Effector memory CD4-positive, alpha-beta T cell (primary cell): ENCODE data around the gene NOD1.
"Not testable (repeated sequence)": the region's sequence is repeated elsewhere in the genome, so short reads cannot be mapped to it uniquely, and the experiment has no call there.

Source experiments
- DNase-seq, 3 donors: peaks; one replicate each; pipeline ENCODE4 v3.0.0-alpha.2; 2020
- H3K27ac ChIP-seq: 2 replicates; pipeline ENCODE4 v1.7.0; 2013; ENCODE audit warnings: mild to moderate bottlenecking, low read length, moderate library complexity; ENCODE audit not compliant: insufficient read depth, poor library complexity, severe bottlenecking
- H3K27me3 ChIP-seq: replicated peaks from 2 replicates; pipeline ENCODE4 v1.7.0; 2013; ENCODE audit warnings: mild to moderate bottlenecking, low read length; ENCODE audit not compliant: insufficient read depth, control insufficient read depth, poor library complexity, severe bottlenecking
- H3K36me3 ChIP-seq: 2 replicates; pipeline ENCODE4 v1.7.0; 2013; ENCODE audit warnings: mild to moderate bottlenecking, low read length, moderate library complexity; ENCODE audit not compliant: control insufficient read depth, insufficient read depth
- H3K4me1 ChIP-seq: 2 replicates; pipeline ENCODE4 v1.7.0; 2013; ENCODE audit warnings: low read length, mild to moderate bottlenecking; ENCODE audit not compliant: control insufficient read depth, insufficient read depth, poor library complexity, severe bottlenecking
- H3K4me3 ChIP-seq: 2 replicates; pipeline ENCODE4 v1.7.0; 2013; ENCODE audit warnings: low read length, low read depth, mild to moderate bottlenecking; ENCODE audit not compliant: insufficient read depth, poor library complexity, severe bottlenecking
- H3K9me3 ChIP-seq: 2 replicates; pipeline ENCODE4 v1.7.0; 2013; ENCODE audit warnings: mild to moderate bottlenecking, low read length, moderate library complexity; ENCODE audit not compliant: control insufficient read depth

Gene NOD1

DNA sequence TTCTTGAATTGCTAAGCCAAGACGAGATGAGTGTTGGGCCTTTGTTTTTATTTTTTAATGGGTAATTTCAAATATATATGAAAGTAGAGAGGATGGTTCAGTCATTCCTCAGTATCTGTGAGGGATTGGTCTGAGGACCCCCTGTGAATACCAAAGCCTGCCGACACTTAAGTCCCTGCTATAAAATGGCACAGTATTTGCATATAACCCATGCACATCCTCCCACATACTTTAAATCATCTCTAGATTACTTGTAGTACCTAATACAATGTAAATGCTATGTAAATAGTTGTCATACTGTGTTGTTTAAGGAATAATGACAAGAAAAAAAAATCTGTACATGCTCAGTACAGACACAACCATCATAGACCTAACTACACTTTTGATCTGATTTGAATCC is 73.4 kb downstream of the NOD1 start:
- no peak for DNase-seq
- Histone ChIP-seq H3K4me1 (no peaks in the 10 kb centered on the region), H3K36me3 (no peaks in the 10 kb centered on the region)

DNA sequence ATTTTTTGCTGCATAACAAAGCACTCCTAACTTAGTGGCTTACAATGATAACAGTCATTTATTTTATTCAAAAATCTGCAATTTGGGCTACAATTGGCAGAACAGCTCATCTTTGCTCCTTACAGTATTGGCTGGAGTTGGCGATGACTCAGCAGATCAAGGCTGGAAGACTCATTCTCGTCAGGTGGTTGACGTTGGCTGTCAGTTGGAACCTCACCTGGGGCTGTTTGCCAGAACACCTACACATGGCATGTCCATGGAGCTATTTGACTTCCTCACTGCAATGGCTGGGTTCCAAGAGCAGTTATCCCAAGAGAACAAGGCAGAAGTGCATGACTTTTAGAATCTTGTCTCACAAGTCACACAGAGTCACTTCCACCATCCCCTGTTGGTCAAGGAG is 75.1 kb downstream of the NOD1 start:
- no peak overlapping the region for H3K4me3 ChIP-seq
- H3K27me3 ChIP-seq, result no peaks in the 10 kb centered on the region
- no peaks in the 10 kb centered on the region for H3K9me3 ChIP-seq
- no peak for DNase-seq
- H3K36me3 ChIP-seq, result no peaks in the 10 kb centered on the region
- H3K27ac ChIP-seq, result no peak overlapping the region
- no peaks in the 10 kb centered on the region for H3K4me1 ChIP-seq

More for the DNA sequence above, 73.4 kb downstream of the NOD1 start:
- Histone ChIP-seq H3K4me3 (no peak overlapping the region), H3K27me3 (no peaks in the 10 kb centered on the region), H3K27ac (no peak overlapping the region), H3K9me3 (no peaks in the 10 kb centered on the region)

DNA sequence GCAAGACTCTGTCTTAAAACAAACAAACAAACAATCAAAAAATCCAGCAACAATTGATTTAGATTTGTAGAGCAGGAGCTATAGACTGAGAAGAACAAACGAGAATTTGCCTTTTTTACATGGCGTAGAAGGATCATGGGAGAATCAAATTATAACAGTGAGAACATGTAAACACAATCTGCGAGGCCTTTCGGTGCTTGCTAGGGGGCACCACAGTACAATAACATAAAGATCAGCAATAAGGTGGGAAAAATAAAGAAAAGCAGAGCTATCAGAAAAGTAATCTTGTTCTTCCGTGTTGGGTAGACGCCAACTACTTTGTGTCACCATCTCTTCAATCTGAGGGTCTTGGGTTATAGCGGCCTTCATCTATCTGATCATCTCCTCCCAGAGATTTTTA is 82.2 kb downstream of the NOD1 start:
- no peak for DNase-seq
- Histone ChIP-seq H3K4me3 (no peak overlapping the region), H3K27me3 (no peaks in the 10 kb centered on the region), H3K9me3 (no peaks in the 10 kb centered on the region), H3K36me3 (no peaks in the 10 kb centered on the region), H3K4me1 (no peaks in the 10 kb centered on the region), H3K27ac (no peak overlapping the region)

DNA sequence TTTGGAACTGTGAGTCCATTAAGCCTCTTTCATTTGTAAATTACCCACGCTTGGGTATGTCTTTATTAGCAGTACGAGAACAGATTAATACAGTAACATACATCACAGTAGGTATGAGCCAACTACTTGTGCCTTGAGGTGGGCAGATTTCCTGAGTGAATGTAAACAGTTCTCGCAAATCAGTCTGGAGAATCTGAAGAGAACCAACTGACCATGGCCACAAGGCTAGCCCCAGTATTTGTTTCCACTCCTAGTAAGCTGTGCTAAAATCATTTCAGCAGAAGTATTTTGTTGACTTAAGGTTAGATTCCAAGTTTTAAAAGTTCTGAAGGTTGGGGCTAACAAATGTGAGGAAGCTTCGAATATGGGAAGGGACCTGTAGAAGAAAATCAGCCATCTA is 82.9 kb downstream of the NOD1 start:
- H3K27me3 ChIP-seq, result no peaks in the 10 kb centered on the region
- H3K27ac ChIP-seq, result no peak overlapping the region
- no peaks in the 10 kb centered on the region for H3K4me1 ChIP-seq
- no peaks in the 10 kb centered on the region for H3K9me3 ChIP-seq
- H3K36me3 ChIP-seq, result no peaks in the 10 kb centered on the region
- no peak for DNase-seq
- H3K4me3 ChIP-seq, result no peak overlapping the region

- no peaks in the 10 kb centered on the region for H3K27me3 ChIP-seq
- H3K9me3 ChIP-seq, result no peaks in the 10 kb centered on the region
- no peak overlapping the region for H3K4me3 ChIP-seq
- H3K4me1 ChIP-seq, result no peaks in the 10 kb centered on the region
- H3K36me3 ChIP-seq, result no peaks in the 10 kb centered on the region
- no peak for DNase-seq
- H3K27ac ChIP-seq, result no peak overlapping the region
Observed at GRCh38 chr7:30391806-30392205, 86.8 kb downstream of the NOD1 start.

DNA sequence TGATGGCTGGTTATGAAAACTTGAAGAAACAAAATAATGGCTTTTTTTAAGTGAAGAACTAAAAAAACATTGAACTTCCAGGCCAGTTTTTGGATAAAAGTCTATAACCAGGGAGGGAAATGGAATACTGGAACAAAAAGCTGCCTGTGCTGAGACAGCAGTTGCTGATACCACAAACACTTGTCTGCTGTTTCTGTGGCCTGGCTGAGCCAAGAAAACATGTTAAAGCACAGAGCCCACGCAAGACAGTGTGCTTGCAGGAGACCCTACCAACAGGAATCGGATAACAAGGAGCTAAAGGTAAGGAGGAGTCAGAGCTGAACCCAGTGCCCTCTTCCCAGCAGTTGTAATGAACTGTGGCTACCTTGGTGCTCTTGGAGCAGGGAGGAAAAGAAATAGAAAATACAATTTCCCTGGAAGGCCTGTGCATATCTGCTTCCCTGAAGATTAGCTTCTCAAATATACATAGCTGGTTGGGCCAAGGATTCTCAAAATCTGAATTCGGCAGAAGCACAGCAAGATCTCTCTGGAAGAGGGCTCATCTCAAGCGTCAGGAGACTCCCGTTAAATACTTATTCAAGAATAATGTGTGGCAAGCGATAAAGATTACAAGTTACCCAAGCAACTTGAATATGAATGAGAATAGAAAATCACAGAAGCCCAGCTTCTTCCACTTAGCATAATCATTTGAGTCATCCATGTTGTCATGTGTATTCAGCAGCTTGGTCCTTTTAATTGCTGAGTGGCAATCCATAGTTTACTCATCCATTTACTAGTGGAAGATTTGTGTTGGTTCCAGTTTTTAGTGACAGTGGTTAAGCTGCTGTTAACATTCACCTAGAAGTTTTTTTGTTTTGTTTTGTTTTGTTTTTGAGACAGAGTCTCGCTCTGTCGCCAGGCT is 87.6 kb downstream of the NOD1 start:
- H3K36me3 ChIP-seq, result no peaks in the 10 kb centered on the region
- DNase-seq, result no peak
- H3K27ac ChIP-seq, result no peak overlapping the region
- H3K9me3 ChIP-seq, result no peaks in the 10 kb centered on the region
- no peaks in the 10 kb centered on the region for H3K27me3 ChIP-seq
- no peaks in the 10 kb centered on the region for H3K4me1 ChIP-seq
- no peak overlapping the region for H3K4me3 ChIP-seq

DNA sequence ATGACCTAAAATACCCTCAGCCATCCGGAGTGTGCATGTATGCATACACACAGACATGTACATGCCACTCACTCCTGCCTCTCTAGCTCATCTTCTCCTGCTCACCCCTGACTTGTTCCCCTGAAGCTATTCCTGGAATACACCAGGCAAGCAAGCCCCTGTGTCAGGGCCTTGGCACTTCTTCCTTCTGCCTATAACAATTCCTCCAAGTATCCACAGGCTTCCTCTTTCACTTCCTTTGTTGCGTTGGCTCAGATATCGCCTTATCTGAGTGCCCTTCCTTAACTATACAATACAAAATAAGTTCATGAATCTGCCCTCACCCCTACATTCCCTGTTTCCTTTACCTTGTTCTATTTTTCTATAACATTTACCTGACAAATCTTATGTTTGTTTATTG is 88.8 kb downstream of the NOD1 start:
- H3K36me3 ChIP-seq, result no peaks in the 10 kb centered on the region
- H3K27ac ChIP-seq, result no peak overlapping the region
- H3K4me3 ChIP-seq, result no peak overlapping the region
- H3K4me1 ChIP-seq, result no peaks in the 10 kb centered on the region
- DNase-seq, result no peak
- H3K9me3 ChIP-seq, result no peaks in the 10 kb centered on the region
- H3K27me3 ChIP-seq, result no peaks in the 10 kb centered on the region

DNA sequence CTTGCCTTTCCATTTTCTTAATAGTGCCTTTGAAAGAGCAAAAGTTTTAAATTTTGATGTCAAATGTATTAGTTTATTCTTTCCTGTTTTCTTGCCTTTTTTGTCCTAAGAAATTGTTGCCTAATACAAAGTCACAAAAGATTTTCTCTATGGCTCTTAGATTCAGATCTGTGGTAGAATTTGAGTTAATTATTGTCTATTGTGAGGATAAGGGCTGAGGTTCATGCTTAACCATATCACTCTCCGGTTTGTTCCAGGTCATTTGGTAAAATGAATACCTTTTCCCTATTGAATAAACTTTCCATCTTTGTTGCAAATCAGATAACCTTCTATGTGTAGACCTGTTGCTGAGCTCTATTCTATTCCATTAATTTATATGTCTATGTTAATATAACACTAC is 96.0 kb downstream of the NOD1 start:
- H3K4me3 ChIP-seq, result no peak overlapping the region
- no peaks in the 10 kb centered on the region for H3K9me3 ChIP-seq
- H3K27ac ChIP-seq, result no peak overlapping the region
- H3K4me1 ChIP-seq, result no peaks in the 10 kb centered on the region
- no peaks in the 10 kb centered on the region for H3K36me3 ChIP-seq
- H3K27me3 ChIP-seq, result no peaks in the 10 kb centered on the region
- no peak for DNase-seq

GRCh38 chr7:30380824-30381223 is 97.8 kb downstream of the NOD1 start:
- H3K27ac ChIP-seq, DNase-seq: not testable (repeated sequence)

DNA sequence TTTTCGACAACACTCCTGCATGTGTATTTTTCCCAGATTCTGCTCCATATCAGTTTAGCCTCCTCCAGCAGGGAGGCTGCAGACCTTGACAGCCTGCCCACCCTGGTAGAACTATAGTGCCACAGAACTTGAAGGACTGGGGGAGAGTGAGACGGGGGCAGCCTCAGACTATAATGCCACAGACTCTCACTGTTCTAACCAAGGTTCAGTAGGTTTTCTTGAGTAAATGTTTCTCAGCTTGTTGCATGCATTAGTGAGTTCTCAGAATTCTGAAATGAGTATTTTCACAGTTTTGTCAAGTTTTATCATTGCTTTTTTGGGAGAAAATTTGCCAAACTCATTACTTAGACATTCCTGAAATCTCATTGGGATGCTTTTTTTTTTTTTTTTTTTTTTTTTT is 98.3 kb downstream of the NOD1 start:
- Histone ChIP-seq H3K4me3 (no peak overlapping the region), H3K9me3 (no peaks in the 10 kb centered on the region), H3K27me3 (no peaks in the 10 kb centered on the region), H3K27ac (no peak overlapping the region), H3K4me1 (no peaks in the 10 kb centered on the region), H3K36me3 (no peaks in the 10 kb centered on the region)
- no peak for DNase-seq

More at GRCh38 chr7:30380824-30381223, 97.8 kb downstream of the NOD1 start:
- not testable (repeated sequence) for H3K9me3 ChIP-seq, H3K4me3 ChIP-seq, H3K27me3 ChIP-seq, H3K36me3 ChIP-seq, H3K4me1 ChIP-seq
